Activated effector memory CD4-positive, alpha-beta T cell treated with anti-CD3 and anti-CD28 coated beads, Interleukin-2, amount 50 U/mL, for 16 hours (primary cell): Measurements from ENCODE around the gene ATOH8.

Experiments used
- DNase-seq: peaks from one replicate; pipeline ENCODE4 v3.0.0-alpha.2; 2020

ATOH8 gene

DNA sequence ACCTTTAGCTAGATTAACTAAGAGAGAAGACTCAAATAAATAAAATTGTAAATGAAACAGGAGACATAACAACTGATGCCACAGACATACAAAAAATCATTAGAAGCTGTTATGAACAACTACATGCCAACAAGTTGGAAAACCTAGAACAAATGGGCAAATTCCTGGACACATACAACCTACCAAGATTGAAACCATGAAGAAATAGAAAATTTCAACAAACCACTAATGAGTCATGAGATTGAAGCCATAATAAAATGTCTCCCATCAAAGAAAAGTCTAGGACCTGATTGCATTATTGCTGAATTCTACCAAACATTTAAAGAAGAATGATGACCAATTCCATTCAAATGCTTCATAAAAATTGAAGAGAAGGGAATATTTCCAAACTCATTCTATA, 80.7 kb downstream of the ATOH8 start:
- no peak for DNase-seq
